Fibroblast of mammary gland (primary cell): ENCODE results near the gene KCNJ9.
"Not testable (repeated sequence)": the region's sequence is repeated elsewhere in the genome, so short reads cannot be mapped to it uniquely, and the experiment has no call there.

Source experiments
- DNase-seq: peaks from one replicate; pipeline ENCODE4 v3.0.0-alpha.2; 2010; ENCODE audit warnings: low read depth
- H3K4me3 ChIP-seq: 2 replicates; pipeline ENCODE4 v1.5.1; 2011; ENCODE audit warnings: low read depth, mild to moderate bottlenecking, low read length, moderate library complexity; ENCODE audit not compliant: control insufficient read depth
- CTCF ChIP-seq: conservative IDR thresholded peaks from 2 replicates; pipeline ENCODE4 v1.5.1; 2011; ENCODE audit warnings: low read depth, low read length, inconsistent platforms; ENCODE audit not compliant: control insufficient read depth, insufficient read depth

KCNJ9 gene

GRCh38 chr1:160121388-160121787 is 40.0 kb downstream of the KCNJ9 start:
- TF ChIP-seq CTCF: no peak
- no peak for DNase-seq
- H3K4me3 ChIP-seq: no peak overlapping the region

GRCh38 chr1:160122978-160123495 is 41.7 kb downstream of the KCNJ9 start:
- DNase-seq: no peak
- no peak overlapping the region for H3K4me3 ChIP-seq
- TF ChIP-seq CTCF: no peak

- no peak for DNase-seq
- TF ChIP-seq CTCF: no peak
- H3K4me3 ChIP-seq: no peak overlapping the region
Observed at GRCh38 chr1:160123726-160124125, 42.4 kb downstream of the KCNJ9 start.

- H3K4me3 ChIP-seq: no peak overlapping the region
- DNase-seq: peak; percentile 91
- TF ChIP-seq CTCF: peak; percentile 41
Observed at GRCh38 chr1:160124705-160125478, 43.6 kb downstream of the KCNJ9 start.

DNA sequence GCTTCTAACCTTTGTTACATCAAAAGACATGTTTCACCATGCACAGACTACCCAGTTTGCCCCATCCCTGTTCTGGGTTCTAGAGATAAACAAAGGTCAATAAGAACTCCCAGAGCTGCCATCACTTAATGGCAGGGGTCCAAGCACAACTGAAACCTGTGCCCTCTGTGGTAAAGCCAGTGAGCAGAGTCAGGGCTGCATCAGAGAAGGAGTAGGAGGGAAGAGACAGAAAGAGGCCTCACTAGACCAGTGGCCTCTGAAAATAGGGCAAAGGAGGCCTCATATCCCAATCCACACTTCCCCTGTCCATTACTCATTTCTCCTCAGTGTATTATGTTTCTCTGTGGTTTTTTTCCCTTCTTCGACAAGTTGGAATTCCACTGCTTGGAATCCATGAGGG is 44.4 kb downstream of the KCNJ9 start:
- TF ChIP-seq CTCF: no peak
- DNase-seq: peak; percentile 81
- no peak overlapping the region for H3K4me3 ChIP-seq

DNA sequence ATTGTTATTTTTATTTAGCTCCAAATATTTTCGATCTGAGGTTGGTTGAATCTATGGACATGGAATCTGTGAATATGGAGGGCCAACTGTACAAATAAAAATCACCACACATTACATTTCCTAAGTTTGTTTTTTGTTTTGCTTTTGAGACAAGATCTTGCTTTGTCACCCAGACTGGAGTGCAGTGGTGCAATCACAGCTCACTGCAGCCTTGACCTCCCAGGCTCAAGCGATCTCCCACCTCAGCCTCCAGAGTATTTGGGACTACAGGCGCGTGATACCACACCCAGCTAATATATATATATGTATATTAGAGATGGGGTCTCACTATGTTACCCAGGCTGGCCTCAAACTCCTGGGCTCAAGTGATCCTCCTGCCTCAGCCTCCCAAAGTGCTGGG is 45.0 kb downstream of the KCNJ9 start:
- not testable (repeated sequence) for DNase-seq, H3K4me3 ChIP-seq

- H3K4me3 ChIP-seq: no peak overlapping the region
- DNase-seq: no peak
- TF ChIP-seq CTCF: no peak
Observed at GRCh38 chr1:160127381-160127780, 46.0 kb downstream of the KCNJ9 start.
